HK-2 (cell line): Measurements from ENCODE around the gene BEST4.
"Not testable (repeated sequence)": the region's sequence is repeated elsewhere in the genome, so short reads cannot be mapped to it uniquely, and the experiment has no call there.

ENCODE experiments used
- DNase-seq: peaks from one replicate; pipeline ENCODE4 v3.0.0-alpha.2; 2018; ENCODE audit not compliant: unreplicated experiment

The BEST4 gene

GRCh38 chr1:44777969-44778635 is 9.9 kb downstream of the BEST4 start:
- DNase-seq = no peak

- no peak for DNase-seq
These were observed 10.4 kb downstream of the BEST4 start for GRCh38 chr1:44777547-44777946.

DNA sequence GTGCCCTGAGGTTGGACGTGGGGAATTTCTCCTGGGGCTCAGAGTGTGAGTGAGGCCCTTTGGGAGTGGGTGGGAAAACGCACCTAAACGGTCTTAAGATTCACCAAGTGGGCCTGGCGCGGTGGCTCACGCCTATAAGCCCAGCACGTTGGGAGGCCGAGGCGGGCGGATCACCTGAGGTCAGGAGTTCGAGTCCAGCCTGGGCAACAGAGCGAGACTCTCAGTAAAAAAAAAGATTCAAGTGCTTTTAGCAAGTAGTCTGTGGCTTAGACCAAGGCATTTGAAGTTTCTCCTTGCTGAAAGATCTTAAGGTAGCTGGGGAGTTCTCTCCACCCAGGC is 11.3 kb downstream of the BEST4 start:
- DNase-seq = no peak

DNA sequence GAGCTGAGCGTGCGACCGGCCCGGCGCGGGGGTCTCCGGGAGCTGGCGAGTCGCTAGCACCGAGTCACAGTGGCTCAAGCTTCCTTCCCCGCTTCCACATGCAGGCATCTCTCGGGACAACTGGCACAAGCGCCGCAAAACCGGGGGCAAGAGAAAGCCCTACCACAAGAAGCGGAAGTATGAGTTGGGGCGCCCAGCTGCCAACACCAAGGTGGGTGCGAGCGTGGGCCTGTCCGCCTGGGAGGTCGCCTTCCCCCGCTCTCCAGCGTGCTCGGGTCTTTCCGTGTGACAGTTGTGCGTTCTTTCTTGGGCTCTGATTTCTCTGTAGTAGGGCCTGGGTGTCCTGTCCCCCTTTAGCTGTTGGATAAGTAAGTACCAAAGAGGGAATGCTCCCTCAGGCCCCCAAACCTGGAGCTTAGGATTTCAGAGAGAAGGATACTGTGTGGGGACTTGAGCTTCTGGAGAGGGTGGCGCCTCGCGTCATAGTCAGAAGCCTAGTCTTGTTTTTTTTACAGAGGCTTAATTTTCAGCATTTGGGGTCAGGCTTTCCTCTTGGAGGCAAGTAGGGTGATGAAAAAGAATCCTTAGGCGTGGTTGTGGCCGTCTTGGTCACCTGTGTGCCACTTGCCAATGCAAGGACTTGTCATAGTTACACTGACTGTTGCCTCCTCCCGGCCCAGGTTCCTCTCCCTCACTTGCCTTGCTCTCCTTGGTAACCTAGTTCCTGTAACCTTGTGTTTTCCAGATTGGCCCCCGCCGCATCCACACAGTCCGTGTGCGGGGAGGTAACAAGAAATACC is 11.8 kb downstream of the BEST4 start:
- no peak for DNase-seq

GRCh38 chr1:44775078-44775929 is 12.7 kb downstream of the BEST4 start, which contains the start of gene RPS8:
TSS of gene RPS8 (plus strand) at chr1:44775540. CDS start at chr1:44775597, 57 bp downstream.
- DNase-seq = peak; percentile 88

DNA sequence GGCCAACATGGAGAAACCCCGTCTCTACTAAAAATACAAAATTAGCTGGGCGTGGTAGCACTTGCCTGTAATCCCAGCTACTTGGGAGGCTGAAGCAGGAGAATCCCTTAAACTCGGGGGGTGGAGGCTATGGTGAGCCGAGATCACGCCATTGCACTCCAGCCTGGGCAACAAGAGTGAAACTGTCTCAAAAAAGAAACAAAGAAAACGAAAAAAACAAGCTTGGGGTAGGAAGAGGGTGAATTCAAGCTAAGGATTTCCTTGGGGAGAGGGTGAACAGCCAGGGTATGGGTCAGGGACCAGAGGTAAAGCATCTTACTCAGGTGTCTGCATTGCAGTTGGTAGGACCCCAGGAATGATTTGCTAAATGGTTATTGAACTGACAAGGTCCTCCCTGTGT is 21.5 kb downstream of the BEST4 start:
- not testable (repeated sequence) for DNase-seq

DNA sequence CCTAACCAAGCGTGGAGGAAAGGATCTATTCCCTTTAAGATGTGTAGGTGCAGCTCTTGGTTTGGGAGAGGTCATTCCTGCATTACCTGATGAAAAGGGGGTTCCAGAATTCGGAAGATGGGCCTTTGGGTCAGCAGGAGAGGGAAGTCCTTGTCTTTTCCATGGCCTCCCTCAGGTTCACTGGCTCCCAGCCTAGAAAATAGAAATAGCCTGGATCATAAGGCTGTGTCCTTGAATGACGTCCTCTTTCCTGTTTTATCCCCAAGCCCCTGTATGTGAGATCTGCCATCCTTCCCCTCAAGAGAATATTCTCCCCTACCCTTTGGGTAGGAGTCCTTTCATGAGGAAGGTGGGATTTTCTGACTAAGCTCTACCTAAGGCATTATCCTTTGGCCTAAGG is 27.1 kb downstream of the BEST4 start:
- no peak for DNase-seq

- DNase-seq = no peak
These were observed 28.9 kb downstream of the BEST4 start for GRCh38 chr1:44759077-44759476.

GRCh38 chr1:44757420-44757819 is 30.6 kb downstream of the BEST4 start:
- DNase-seq = no peak

DNA sequence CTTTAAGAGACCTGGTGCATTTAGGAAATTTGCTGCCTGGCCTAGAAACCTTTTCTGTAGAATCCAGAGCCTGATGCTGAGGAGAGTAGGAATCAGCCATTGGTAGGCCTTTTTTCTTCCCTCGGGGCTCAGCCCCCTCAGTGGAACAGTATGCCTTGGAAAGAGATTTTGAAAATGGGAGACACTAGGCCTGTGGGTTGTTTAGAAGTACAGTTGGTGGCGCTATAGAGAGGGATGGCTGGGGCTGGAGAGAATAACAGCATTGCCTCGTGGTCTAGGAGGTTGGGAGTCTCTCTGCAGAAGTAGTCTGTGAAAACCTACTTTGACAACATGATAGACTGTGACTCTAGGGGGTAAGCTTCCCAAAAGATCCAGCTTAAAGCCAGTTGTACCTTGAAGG is 40.1 kb downstream of the BEST4 start:
- DNase-seq = no peak

GRCh38 chr1:44743211-44743610 is 44.8 kb downstream of the BEST4 start:
- DNase-seq = no peak

GRCh38 chr1:44740179-44740617 is 47.8 kb downstream of the BEST4 start:
- DNase-seq = no peak

GRCh38 chr1:44739307-44740178 is 48.4 kb downstream of the BEST4 start, which contains the start of gene KIF2C:
TSS of gene KIF2C (plus strand) at chr1:44739837. CDS start at chr1:44739933, 96 bp downstream.
- DNase-seq = peak; percentile 96

- DNase-seq = not testable (repeated sequence)
These were observed 49.0 kb downstream of the BEST4 start for GRCh38 chr1:44738953-44739306.

- DNase-seq = no peak
These were observed 52.0 kb downstream of the BEST4 start for GRCh38 chr1:44735992-44736391.

GRCh38 chr1:44733784-44734183 is 54.2 kb downstream of the BEST4 start:
- no peak for DNase-seq
